Measurements from ENCODE around the gene PSME4. TPM values are rescaled to one million over a fixed set of nuclear protein-coding genes. Genes with fewer than 3 reads are reported as not detected.

The PSME4 gene
- total and polyA plus RNA-seq, 2 of the 13 experiments (the other 11 are each of a cell fraction or from before 2014, with no cell fraction given): 52.1 to 77.8 TPM

- TF ChIP-seq CCDC6 (CRISPR knock-in tag; IDR thresholded peaks at IDR 0.05): no peak
- TF ChIP-seq SAFB2 (CRISPR knock-in tag; IDR thresholded peaks at IDR 0.05; ENCODE audit: borderline replicate concordance, low read depth): no peak
- TF ChIP-seq, protein P1, sequence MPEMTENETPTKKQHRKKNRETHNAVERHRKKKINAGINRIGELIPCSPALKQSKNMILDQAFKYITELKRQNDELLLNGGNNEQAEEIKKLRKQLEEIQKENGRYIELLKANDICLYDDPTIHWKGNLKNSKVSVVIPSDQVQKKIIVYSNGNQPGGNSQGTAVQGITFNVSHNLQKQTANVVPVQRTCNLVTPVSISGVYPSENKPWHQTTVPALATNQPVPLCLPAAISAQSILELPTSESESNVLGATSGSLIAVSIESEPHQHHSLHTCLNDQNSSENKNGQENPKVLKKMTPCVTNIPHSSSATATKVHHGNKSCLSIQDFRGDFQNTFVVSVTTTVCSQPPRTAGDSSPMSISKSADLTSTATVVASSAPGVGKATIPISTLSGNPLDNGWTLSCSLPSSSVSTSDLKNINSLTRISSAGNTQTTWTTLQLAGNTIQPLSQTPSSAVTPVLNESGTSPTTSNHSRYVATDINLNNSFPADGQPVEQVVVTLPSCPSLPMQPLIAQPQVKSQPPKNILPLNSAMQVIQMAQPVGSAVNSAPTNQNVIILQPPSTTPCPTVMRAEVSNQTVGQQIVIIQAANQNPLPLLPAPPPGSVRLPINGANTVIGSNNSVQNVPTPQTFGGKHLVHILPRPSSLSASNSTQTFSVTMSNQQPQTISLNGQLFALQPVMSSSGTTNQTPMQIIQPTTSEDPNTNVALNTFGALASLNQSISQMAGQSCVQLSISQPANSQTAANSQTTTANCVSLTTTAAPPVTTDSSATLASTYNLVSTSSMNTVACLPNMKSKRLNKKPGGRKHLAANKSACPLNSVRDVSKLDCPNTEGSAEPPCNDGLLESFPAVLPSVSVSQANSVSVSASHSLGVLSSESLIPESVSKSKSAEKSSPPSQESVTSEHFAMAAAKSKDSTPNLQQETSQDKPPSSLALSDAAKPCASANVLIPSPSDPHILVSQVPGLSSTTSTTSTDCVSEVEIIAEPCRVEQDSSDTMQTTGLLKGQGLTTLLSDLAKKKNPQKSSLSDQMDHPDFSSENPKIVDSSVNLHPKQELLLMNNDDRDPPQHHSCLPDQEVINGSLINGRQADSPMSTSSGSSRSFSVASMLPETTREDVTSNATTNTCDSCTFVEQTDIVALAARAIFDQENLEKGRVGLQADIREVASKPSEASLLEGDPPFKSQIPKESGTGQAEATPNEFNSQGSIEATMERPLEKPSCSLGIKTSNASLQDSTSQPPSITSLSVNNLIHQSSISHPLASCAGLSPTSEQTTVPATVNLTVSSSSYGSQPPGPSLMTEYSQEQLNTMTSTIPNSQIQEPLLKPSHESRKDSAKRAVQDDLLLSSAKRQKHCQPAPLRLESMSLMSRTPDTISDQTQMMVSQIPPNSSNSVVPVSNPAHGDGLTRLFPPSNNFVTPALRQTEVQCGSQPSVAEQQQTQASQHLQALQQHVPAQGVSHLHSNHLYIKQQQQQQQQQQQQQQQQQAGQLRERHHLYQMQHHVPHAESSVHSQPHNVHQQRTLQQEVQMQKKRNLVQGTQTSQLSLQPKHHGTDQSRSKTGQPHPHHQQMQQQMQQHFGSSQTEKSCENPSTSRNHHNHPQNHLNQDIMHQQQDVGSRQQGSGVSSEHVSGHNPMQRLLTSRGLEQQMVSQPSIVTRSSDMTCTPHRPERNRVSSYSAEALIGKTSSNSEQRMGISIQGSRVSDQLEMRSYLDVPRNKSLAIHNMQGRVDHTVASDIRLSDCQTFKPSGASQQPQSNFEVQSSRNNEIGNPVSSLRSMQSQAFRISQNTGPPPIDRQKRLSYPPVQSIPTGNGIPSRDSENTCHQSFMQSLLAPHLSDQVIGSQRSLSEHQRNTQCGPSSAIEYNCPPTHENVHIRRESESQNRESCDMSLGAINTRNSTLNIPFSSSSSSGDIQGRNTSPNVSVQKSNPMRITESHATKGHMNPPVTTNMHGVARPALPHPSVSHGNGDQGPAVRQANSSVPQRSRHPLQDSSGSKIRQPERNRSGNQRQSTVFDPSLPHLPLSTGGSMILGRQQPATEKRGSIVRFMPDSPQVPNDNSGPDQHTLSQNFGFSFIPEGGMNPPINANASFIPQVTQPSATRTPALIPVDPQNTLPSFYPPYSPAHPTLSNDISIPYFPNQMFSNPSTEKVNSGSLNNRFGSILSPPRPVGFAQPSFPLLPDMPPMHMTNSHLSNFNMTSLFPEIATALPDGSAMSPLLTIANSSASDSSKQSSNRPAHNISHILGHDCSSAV (CRISPR knock-in tag; IDR thresholded peaks at IDR 0.05; ENCODE audit: borderline replicate concordance): no peak
- TF ChIP-seq, protein P2, sequence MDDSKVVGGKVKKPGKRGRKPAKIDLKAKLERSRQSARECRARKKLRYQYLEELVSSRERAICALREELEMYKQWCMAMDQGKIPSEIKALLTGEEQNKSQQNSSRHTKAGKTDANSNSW (CRISPR knock-in tag; IDR thresholded peaks at IDR 0.05; ENCODE audit: borderline replicate concordance): no peak
- TF ChIP-seq ZNF230 (CRISPR knock-in tag; IDR thresholded peaks at IDR 0.05): 0 out of 2 replicates have a peak, but pooled peaks have one; percentile 19
- TF ChIP-seq ZBTB26 (CRISPR knock-in tag; IDR thresholded peaks at IDR 0.05; ENCODE audit: borderline replicate concordance): 0 out of 2 replicates have a peak, but pooled peaks have one; percentile 14
- TF ChIP-seq, protein P3, sequence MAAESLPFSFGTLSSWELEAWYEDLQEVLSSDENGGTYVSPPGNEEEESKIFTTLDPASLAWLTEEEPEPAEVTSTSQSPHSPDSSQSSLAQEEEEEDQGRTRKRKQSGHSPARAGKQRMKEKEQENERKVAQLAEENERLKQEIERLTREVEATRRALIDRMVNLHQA (CRISPR knock-in tag; IDR thresholded peaks at IDR 0.05): no peak
- TF ChIP-seq CEBPZ (IDR thresholded peaks at IDR 0.05; ENCODE audit: low read length): no peak
- no peak for TF ChIP-seq HMG20B (CRISPR knock-in tag; conservative IDR thresholded peaks at IDR 0.05)
- no peak for TF ChIP-seq ATF7 (IDR thresholded peaks at IDR 0.05)
- TF ChIP-seq ATF7 (CRISPR knock-in tag; IDR thresholded peaks at IDR 0.05): no peak
- no peak for TF ChIP-seq HDAC2 (CRISPR knock-in tag; IDR thresholded peaks at IDR 0.05)
- TF ChIP-seq MIER2 (CRISPR knock-in tag; IDR thresholded peaks at IDR 0.05): no peak
- no peak for TF ChIP-seq KLF6 (CRISPR knock-in tag; IDR thresholded peaks at IDR 0.05)
Measured at GRCh38 chr2:53969968-53970723, 647 bp downstream of the PSME4 start (continued).

Data from HepG2 (cell line).